Measurements from ENCODE around the gene ASB8.
"Not testable (repeated sequence)": the region's sequence is repeated elsewhere in the genome, so short reads cannot be mapped to it uniquely, and the experiment has no call there.

ASB8 gene

GRCh38 chr12:48183091-48183875, 26.0 kb upstream of the ASB8 start, which contains the start of gene CCDC184:
Gene CCDC184, plus strand, starts transcription at chr12:48183644. Its CDS starts 479 bp downstream, at chr12:48184123.
- DNase-seq (ENCODE audit: low spot score), result peak; percentile 76

GRCh38 chr12:48182631-48183030, 25.3 kb upstream of the ASB8 start:
- DNase-seq (ENCODE audit: low spot score), result no peak

- DNase-seq (ENCODE audit: low spot score), result no peak
Observed at GRCh38 chr12:48180857-48181495, 23.7 kb upstream of the ASB8 start.

GRCh38 chr12:48180424-48180823, 23.1 kb upstream of the ASB8 start:
- DNase-seq (ENCODE audit: low spot score), result no peak

GRCh38 chr12:48179466-48179865, 22.2 kb upstream of the ASB8 start:
- no peak for DNase-seq (ENCODE audit: low spot score)

GRCh38 chr12:48177982-48178381, 20.7 kb upstream of the ASB8 start:
- no peak for DNase-seq (ENCODE audit: low spot score)

GRCh38 chr12:48176417-48176751, 19.1 kb upstream of the ASB8 start:
- no peak for DNase-seq (ENCODE audit: low spot score)

- no peak for DNase-seq (ENCODE audit: low spot score)
Observed at GRCh38 chr12:48175613-48176416, 18.5 kb upstream of the ASB8 start.

- no peak for DNase-seq (ENCODE audit: low spot score)
Observed at GRCh38 chr12:48169011-48169410, 11.7 kb upstream of the ASB8 start.

- peak; percentile 71 for DNase-seq (ENCODE audit: low spot score)
Observed at GRCh38 chr12:48165089-48165981, 8.0 kb upstream of the ASB8 start.

- no peak for DNase-seq (ENCODE audit: low spot score)
Observed at GRCh38 chr12:48164451-48164850, 7.1 kb upstream of the ASB8 start.

- no peak for DNase-seq (ENCODE audit: low spot score)
Observed at GRCh38 chr12:48163150-48163747, 5.9 kb upstream of the ASB8 start.

GRCh38 chr12:48160807-48161206, 3.5 kb upstream of the ASB8 start:
- DNase-seq (ENCODE audit: low spot score), result no peak

- DNase-seq (ENCODE audit: low spot score), result no peak
Observed at GRCh38 chr12:48160046-48160445, 2.7 kb upstream of the ASB8 start.

- no peak for DNase-seq (ENCODE audit: low spot score)
Observed at GRCh38 chr12:48157889-48158370, 615 bp upstream of the ASB8 start.

GRCh38 chr12:48156652-48157017, 680 bp downstream of the ASB8 start:
- no peak for DNase-seq (ENCODE audit: low spot score)

- not testable (repeated sequence) for DNase-seq (ENCODE audit: low spot score)
Observed at GRCh38 chr12:48155786-48156185, 1.5 kb downstream of the ASB8 start.

GRCh38 chr12:48151103-48151771, 6.1 kb downstream of the ASB8 start:
- no peak for DNase-seq (ENCODE audit: low spot score)

GRCh38 chr12:48145981-48146380, 11.3 kb downstream of the ASB8 start:
- no peak for DNase-seq (ENCODE audit: low spot score)

GRCh38 chr12:48143898-48144297, 13.4 kb downstream of the ASB8 start:
- no peak for DNase-seq (ENCODE audit: low spot score)

All from CD4-positive, alpha-beta T cell treated with Interleukin-6 at 100 ng/mL for 8 hours (primary cell).